GM19455 (cell line): ENCODE data around the gene CASK.
"Not testable (repeated sequence)": the region's sequence is repeated elsewhere in the genome, so short reads cannot be mapped to it uniquely, and the experiment has no call there.

Source experiments
- ATAC-seq: cut with Tn5 transposase; IDR thresholded peaks from one replicate; pipeline ENCODE4 v1.9.1; 2021; ENCODE audit not compliant: unreplicated experiment

Gene CASK

GRCh38 chrX:41522081-41522480 is 401.3 kb downstream of the CASK start:
- no peak for ATAC-seq

GRCh38 chrX:41519468-41519867 is 403.9 kb downstream of the CASK start:
- no peak for ATAC-seq

DNA sequence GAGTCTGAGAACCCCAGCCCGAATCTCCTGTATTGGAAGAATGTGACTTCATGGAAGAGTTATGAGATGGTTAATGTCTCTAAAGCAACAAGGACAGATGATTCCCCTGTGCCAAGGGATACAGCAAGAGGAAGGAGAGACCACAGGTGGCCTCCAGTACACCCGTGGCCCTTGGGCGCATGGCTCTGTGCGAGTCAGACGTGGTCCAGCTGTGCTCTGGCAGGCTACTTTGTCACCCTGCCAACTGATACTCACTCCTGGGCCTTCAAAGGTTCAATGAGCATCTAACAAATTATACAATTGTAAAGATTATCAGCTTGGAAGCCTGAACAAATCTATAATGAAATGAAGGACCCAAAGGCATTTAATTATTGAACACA is 404.5 kb downstream of the CASK start:
- ATAC-seq: no peak

DNA sequence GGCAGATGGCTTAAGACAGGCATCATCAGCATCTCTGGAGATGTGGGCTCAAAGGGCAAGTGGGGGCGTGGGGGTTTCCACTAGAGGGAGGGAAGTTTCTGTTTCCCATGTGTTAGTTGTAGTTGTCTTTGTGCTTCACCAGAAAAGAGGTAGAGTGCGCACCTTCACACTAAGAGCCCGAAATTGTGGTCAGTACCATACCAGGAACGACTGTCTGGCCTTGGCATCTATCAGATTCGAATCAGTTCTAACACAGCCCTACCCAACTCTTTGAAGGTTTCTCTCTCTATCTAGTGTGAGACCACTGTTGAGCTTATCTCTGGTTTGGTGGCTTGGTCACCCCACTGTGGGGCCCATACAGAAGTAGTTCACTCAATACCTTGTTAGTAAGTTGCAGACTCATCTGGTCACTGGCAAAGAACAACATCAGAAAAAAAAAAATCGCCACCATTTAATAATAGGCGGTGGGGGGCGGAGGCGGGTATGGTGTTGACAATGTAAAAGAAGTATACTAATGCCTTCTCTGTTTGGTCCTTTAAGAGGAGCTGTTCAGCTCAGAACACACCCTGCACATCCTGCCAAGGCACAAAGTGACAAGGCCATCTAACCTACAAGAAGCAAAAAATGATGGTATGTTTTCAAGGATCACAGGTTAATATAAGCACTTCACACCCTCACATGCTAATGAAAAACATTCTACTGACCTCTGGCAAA is 405.1 kb downstream of the CASK start:
- no peak for ATAC-seq

DNA sequence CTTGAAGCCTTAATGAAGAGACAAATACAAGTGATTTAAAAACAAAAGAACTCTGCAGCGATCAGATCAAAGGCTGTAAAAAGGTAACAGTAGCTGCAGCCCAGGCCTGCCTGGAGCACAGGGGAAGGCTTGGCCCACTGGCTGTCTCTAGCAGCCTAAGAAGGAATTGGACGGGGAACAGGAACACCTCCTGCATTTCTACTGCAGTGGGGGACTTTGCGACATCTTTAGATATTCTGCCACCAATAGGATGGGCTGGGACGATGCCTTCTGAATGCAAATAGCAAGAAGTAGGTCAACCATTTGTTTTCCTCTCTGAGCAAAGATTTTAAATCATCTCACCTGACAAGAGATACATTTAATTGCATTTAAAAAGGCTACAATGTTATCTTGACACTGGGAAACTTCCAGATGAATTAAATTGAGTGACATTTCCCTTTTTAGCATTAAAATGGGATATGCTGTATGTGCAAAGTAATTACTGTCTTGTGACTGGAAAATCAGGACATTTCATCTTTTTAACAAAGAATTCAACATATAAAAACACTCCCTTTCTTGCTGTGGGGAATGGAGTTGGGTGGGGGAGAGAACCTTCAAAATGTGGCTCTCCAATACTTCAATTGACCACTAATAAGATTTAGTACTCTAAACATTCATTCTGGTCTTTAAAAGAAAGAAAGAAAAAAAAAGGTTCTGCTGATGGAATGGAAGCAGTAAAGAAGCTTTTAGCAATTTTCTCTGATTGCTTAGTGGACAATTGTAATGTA is 406.2 kb downstream of the CASK start:
- ATAC-seq: no peak

- ATAC-seq: no peak
Observed at GRCh38 chrX:41516456-41516855, 406.9 kb downstream of the CASK start.

DNA sequence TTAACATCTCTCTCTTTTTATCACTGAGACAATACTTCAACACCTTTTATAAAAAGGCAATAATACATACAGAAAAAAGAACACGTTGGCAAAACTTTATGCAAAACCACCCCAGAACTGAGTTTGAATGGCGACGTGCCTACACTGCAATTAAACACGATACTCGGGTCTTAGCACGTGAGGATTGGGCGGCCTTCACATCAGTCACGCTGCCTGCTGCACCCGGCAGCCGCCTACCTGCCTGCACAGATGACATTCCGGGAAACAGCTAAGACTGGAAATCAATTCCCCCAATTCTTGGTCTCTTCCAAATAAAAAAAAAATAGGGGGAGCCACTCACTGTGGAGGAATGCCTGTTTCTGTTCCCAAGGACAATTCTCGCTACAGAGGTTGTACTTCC is 408.0 kb downstream of the CASK start:
- ATAC-seq: no peak

DNA sequence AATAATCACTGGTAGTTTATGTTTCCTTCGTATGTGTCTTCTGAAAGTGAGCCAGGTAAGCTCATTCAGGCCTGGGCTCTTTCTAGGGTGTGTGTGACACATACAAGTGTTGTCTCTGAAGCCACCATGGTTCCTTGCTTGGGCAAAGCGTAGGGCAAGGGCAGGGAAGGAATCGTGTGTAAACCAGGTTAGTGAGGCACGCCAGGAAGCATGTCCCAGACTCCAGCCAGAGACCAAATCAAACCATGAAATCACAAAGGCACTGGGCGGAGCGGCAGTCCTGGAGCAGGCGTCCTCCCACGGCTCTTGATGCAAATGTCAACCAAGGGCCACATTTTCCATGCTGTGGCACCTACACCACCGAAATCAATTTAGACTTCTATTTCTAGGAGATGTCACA is 409.2 kb downstream of the CASK start:
- ATAC-seq: no peak

- not testable (repeated sequence) for ATAC-seq
Observed at GRCh38 chrX:41512853-41513252, 410.5 kb downstream of the CASK start.

DNA sequence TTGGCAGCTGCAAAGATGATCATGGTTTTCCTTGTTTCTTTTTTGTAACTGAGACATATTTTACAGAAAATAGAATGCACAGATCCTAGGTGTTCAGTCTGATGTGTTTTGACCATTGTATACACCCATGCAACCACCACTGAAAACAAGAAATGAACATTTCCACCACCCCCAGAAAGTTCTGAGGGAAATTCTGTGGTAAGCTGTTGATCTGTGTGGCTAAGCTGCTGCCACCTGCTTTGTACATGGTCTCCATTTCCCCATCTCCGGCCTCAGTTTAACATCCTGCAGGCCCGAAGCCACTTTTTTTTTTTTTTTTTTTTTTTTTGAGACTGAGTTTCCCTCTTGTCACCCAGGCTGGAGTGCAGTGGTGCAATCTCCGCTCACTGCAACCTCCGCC is 411.0 kb downstream of the CASK start:
- ATAC-seq: peak; percentile 99

DNA sequence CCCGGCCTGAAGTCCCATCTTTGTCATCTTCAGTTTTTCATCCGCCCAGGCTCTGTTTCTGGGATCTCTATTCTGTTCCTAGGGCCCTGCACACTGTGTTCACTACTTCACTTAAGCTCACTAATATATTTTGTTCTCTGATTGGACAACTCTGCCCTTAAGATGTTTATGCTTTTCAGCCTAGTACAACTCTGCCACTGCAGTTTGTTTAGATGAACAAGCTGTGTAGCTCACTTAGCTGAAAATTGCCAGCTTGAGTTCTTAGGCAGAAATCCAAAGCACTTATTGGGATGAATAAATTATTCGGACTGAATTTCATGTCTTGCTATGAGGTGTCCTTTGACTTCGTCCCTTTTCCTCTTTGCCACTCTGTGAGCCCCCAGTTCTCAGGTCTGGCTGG is 415.4 kb downstream of the CASK start:
- no peak for ATAC-seq

- ATAC-seq: no peak
Observed at GRCh38 chrX:41502004-41502403, 421.4 kb downstream of the CASK start.

DNA sequence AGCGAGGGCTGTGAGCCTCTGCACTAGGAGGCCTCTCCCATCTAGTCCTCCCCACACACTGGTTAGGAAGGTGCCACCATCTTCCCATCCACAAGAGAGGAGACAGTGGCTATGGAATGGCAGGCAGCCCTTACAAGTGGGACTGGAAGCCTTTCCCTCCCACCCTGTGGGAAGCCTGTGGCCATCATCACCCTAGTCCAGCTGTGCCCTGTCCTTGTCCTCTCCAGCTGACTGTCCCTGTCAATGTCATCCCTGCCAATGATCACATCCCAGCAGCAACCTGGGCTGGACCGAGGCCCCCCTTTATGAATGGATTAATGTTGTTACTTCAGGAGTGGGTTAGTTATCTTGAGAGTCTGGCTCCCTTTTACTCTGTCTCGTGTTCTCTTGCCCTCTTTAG is 423.4 kb downstream of the CASK start:
- no peak for ATAC-seq

DNA sequence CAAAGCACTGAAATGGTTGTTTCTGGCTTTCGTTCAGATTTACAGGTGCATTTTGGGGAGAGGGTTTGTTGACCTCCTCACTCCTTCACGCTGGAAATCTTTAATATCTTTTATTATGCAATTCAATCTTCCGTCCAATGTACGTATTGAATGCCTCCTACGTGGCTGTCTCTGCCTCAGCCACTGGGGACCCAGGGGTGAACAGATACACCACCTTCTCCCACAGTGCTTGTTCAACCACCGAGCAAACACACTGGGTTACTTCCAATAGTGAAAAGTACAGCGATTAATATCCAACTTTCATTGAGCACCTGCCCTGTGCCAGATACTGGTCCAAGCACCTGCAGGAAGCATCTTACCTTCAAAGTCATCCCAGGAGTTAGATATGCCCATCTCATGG is 424.2 kb downstream of the CASK start:
- no peak for ATAC-seq

GRCh38 chrX:41491267-41492004 is 431.9 kb downstream of the CASK start:
- ATAC-seq: no peak

GRCh38 chrX:41490446-41490845 is 432.9 kb downstream of the CASK start:
- no peak for ATAC-seq

GRCh38 chrX:41482154-41482850 is 441.1 kb downstream of the CASK start:
- ATAC-seq: no peak

DNA sequence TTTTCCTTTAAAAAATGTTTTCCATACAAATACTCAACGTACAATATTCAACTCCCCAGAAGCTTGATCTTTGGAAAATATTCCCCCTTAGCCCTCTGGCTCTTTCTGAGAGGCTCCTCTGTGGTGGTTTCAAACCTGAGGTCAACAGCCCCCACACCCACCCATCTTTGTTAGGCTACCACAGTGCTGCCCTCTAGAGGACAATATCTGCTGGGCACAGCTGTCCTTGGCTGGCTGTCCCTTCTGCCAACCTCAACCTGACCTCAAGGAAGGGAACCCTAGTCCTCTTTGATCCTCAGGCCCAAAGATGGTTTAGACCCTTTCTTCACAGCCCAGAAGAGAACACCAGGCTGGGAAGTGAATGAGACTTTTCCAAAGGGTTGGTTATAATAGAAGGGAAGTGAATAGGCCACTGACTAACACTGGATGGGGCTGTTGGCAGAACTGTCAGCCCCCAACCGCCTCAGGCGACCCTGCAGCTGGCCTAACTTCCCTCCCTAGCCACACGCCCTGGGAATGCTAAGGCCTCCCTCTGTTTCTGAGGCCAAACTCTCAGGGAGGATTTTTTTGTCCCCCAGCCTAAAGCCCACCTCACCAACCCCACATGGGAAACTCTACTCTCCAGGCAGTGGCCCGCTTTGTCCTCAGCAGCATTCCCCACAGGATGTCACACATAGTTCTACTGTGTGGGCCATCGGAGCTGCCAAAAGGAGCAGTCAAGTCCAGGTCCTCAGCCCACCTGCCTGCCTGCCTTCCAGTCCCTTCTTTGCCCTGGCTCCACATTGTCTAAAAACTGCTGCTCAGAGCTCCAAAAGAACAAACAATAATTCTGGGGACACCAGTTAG is 441.9 kb downstream of the CASK start:
- ATAC-seq: no peak

DNA sequence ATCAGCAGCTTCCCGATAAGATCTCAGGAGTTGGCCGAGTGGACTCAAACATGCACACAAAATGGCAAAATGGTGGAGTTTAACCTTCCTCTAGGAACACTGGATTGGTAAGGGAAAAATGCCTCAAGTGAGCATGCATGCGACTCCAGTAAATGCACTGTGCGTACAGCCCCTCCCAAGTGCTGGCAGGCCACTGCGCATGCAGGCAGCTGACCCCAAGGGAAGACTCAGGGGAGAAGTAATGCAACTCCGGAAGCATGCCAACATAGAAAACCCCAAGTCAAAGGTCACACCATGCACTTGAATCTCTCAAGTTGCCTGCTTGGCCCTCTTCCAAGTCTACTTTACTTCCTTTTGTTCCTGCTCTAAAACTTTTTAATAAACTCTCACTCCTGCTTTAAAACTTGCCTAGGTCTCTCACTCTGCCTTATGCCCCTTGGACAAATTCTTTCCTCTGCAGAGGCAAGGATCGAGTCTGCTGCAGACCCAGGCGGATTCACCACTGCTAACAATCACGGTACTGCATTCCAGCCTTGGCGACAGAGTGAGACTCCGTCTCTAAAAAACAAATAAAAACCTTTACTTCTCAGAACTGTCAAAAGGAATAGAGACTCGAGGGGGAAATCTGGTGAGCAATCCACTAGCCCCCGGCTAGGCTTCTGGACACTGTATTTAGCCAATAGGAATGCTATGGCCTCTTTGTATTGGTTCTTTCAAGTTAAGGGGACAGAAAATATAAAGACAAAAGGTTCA is 442.7 kb downstream of the CASK start:
- ATAC-seq: no peak
